ENCODE measurements around the gene DDX23. TPM values are rescaled to one million over a fixed set of nuclear protein-coding genes. Genes with fewer than 3 reads are reported as not detected.

DDX23 gene
- polyA plus RNA-seq, 3 donors, result 21.4 to 63.8 (median 28.4) TPM

GRCh38 chr12:48824905-48825304 lies 27.1 kb downstream of the DDX23 start:
- Histone ChIP-seq H2AFZ (ENCODE audit: insufficient read depth, low read depth, low read length, poor library complexity, severe bottlenecking) (no peak overlapping the region), H3K27ac (ENCODE audit: low read depth in 1 of 2, low read length in 2 of 2) (no peak overlapping the region), H3K9ac (ENCODE audit: insufficient read depth, low read length, poor library complexity, severe bottlenecking) (no peak overlapping the region), H3K79me2 (ENCODE audit: insufficient read depth, low read length) (no peaks in the 10 kb centered on the region), H3K4me2 (replicated peaks; ENCODE audit: extremely low read depth, low read length, poor library complexity, severe bottlenecking) (no peak overlapping the region), H3K36me3 (replicated peaks in 1 of 2; ENCODE audit: control insufficient read depth in 1 of 2, insufficient read depth in 2 of 2, low read length in 2 of 2) (peaks cover 16 to 22% of the 10 kb centered on the region in 2 donors), H4K20me1 (ENCODE audit: insufficient read depth, low read length) (peaks cover 23% of the 10 kb centered on the region), H3K27me3 (ENCODE audit: control insufficient read depth in 2 of 2, insufficient read depth in 2 of 2, low read length in 2 of 2) (peaks cover 0 to 9% of the 10 kb centered on the region in 2 donors), H3K9me3 (replicated peaks in 1 of 2; ENCODE audit: control insufficient read depth in 1 of 2, insufficient read depth in 1 of 2, low read length in 2 of 2) (no peaks in the 10 kb centered on the region), H3K4me3 (replicated peaks in 1 of 3; ENCODE audit: low read depth in 2 of 3, low read length in 3 of 3) (no peak overlapping the region), H3K4me1 (ENCODE audit: control insufficient read depth in 1 of 2, insufficient read depth in 2 of 2, low read length in 2 of 2) (no peaks in the 10 kb centered on the region)
- Mint-ChIP-seq H3K4me1 (peaks cover 2% of the 10 kb centered on the region), H3K27me3 (ENCODE audit: low read depth in 3 of 3) (peaks cover 8 to 14% (median 11%) of the 10 kb centered on the region in 3 donors), H3K4me3 (no peak overlapping the region), H3K36me3 (peaks cover 17 to 19% of the 10 kb centered on the region in 2 donors), H3K27ac (no peak overlapping the region), H3K9me3 (no peaks in the 10 kb centered on the region)
- no peak for TF ChIP-seq CTCF (IDR thresholded peaks at IDR 0.05)
- DNase-seq, result no peak
- WGBS (ENCODE audit: insufficient coverage), result 89% methylated on average over 1 of the region's 4 CpGs
- intact Hi-C loops (cut with micrococcal nuclease), result no loop called here

- Histone ChIP-seq H3K9me3 (replicated peaks in 1 of 2; ENCODE audit: control insufficient read depth in 1 of 2, insufficient read depth in 1 of 2, low read length in 2 of 2) (no peaks in the 10 kb centered on the region), H3K9ac (ENCODE audit: insufficient read depth, low read length, poor library complexity, severe bottlenecking) (no peak overlapping the region), H3K27ac (ENCODE audit: low read depth in 1 of 2, low read length in 2 of 2) (no peak overlapping the region), H3K36me3 (replicated peaks in 1 of 2; ENCODE audit: control insufficient read depth in 1 of 2, insufficient read depth in 2 of 2, low read length in 2 of 2) (peaks cover 8 to 14% of the 10 kb centered on the region in 2 donors), H2AFZ (ENCODE audit: insufficient read depth, low read depth, low read length, poor library complexity, severe bottlenecking) (no peak overlapping the region), H3K79me2 (ENCODE audit: insufficient read depth, low read length) (no peaks in the 10 kb centered on the region), H3K4me2 (replicated peaks; ENCODE audit: extremely low read depth, low read length, poor library complexity, severe bottlenecking) (no peak overlapping the region), H3K27me3 (ENCODE audit: control insufficient read depth in 2 of 2, insufficient read depth in 2 of 2, low read length in 2 of 2) (peaks cover 2 to 17% of the 10 kb centered on the region in 2 donors), H4K20me1 (ENCODE audit: insufficient read depth, low read length) (peaks cover 15% of the 10 kb centered on the region), H3K4me3 (replicated peaks in 1 of 3; ENCODE audit: low read depth in 2 of 3, low read length in 3 of 3) (no peak overlapping the region), H3K4me1 (ENCODE audit: control insufficient read depth in 1 of 2, insufficient read depth in 2 of 2, low read length in 2 of 2) (peaks cover 0 to under 1% of the 10 kb centered on the region in 2 donors)
- no peak for TF ChIP-seq CTCF (IDR thresholded peaks at IDR 0.05)
- Mint-ChIP-seq H3K9me3 (no peaks in the 10 kb centered on the region), H3K27ac (no peak overlapping the region), H3K27me3 (ENCODE audit: low read depth in 3 of 3) (peaks cover 12 to 20% (median 19%) of the 10 kb centered on the region in 3 donors), H3K4me1 (peaks cover 2% of the 10 kb centered on the region), H3K36me3 (peaks cover 9 to 11% of the 10 kb centered on the region in 2 donors), H3K4me3 (no peak overlapping the region)
- intact Hi-C loops (cut with micrococcal nuclease), result no loop called here
- WGBS (ENCODE audit: insufficient coverage), result 94% methylated on average over 11 of the region's 12 CpGs
- DNase-seq, result no peak
Observed at GRCh38 chr12:48824112-48824511, 27.9 kb downstream of the DDX23 start.
